ENCODE data around the gene THYN1. TPM values are rescaled to one million over a fixed set of nuclear protein-coding genes. Genes with fewer than 3 reads are reported as not detected.

The THYN1 gene
- total and polyA plus RNA-seq, 9 donors: 30.0 to 44.6 (median 33.3) TPM

DNA sequence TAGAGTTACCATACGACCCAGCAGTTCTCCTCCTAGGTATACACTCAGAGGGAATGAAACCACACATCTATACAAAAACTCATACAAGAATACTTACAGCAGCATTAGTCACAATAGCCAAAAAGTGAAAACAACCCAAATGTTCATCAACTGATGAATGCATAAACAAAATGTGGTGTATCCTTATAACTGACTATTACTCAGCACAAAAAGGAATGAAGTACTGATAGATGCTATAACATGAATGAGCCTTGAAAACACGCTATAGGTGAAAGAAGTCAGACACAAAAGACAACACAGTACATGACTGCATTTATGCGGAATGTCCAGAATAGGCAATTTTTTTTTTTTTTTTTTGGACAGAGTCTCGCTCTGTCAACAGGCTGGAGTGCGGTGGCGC, 52.5 kb downstream of the THYN1 start:
- no peak for DNase-seq
- no peaks in the 10 kb centered on the region for H3K4me1 ChIP-seq (ENCODE audit: control insufficient read depth, insufficient read depth, low read length)
- H3K4me3 ChIP-seq (ENCODE audit: low read length): no peak overlapping the region
- H3K27ac ChIP-seq (ENCODE audit: low read length): no peak overlapping the region
- WGBS (ENCODE audit: insufficient coverage): 100% methylated on average over 1 of the region's 6 CpGs
- H3K27me3 ChIP-seq (ENCODE audit: control insufficient read depth, insufficient read depth, low read length): no peaks in the 10 kb centered on the region
- no peaks in the 10 kb centered on the region for H3K9me3 ChIP-seq (replicated peaks; ENCODE audit: control insufficient read depth, low read depth, low read length)
- peaks cover 31% of the 10 kb centered on the region for H3K36me3 ChIP-seq (ENCODE audit: control insufficient read depth, insufficient read depth, low read length)

GRCh38 chr11:134199531-134199930, 53.6 kb downstream of the THYN1 start:
- Histone ChIP-seq H3K27ac (ENCODE audit: low read length) (no peak overlapping the region), H3K36me3 (ENCODE audit: control insufficient read depth, insufficient read depth, low read length) (peaks cover 28% of the 10 kb centered on the region)
- DNase-seq: no peak

More at GRCh38 chr11:134199531-134199930, 53.6 kb downstream of the THYN1 start:
- WGBS (ENCODE audit: insufficient coverage): no CpG with 5 or more reads among the region's 9 CpGs
- H3K27me3 ChIP-seq (ENCODE audit: control insufficient read depth, insufficient read depth, low read length): no peaks in the 10 kb centered on the region
- H3K4me1 ChIP-seq (ENCODE audit: control insufficient read depth, insufficient read depth, low read length): no peaks in the 10 kb centered on the region
- H3K4me3 ChIP-seq (ENCODE audit: low read length): no peak overlapping the region
- no peaks in the 10 kb centered on the region for H3K9me3 ChIP-seq (replicated peaks; ENCODE audit: control insufficient read depth, low read depth, low read length)

Other genes with a start within 250 kb of the THYN1 start
- 94.6 TPM for gene JAM3, start 184.3 kb downstream of the THYN1 start, total RNA-seq
- gene JAM3, start 184.3 kb downstream of the THYN1 start, polyA plus RNA-seq (ENCODE audit: insufficient read depth in 1 of 8, insufficient read length in 8 of 8, low replicate concordance in 1 of 8): 100 to 1,000 TPM; 103 to 175 (median 142) TPM
- 11.1 TPM for gene NCAPD3, start 29.4 kb downstream of the THYN1 start, total RNA-seq
- gene NCAPD3, start 29.4 kb downstream of the THYN1 start, polyA plus RNA-seq (ENCODE audit: insufficient read depth in 1 of 8, insufficient read length in 8 of 8, low replicate concordance in 1 of 8): 10 to 100 TPM; 11.9 to 19.9 (median 15.9) TPM
- gene VPS26B, start 28.7 kb downstream of the THYN1 start, total RNA-seq: 21.0 TPM
- 10 to 100 TPM; 26.9 to 35.4 (median 30.2) TPM for gene VPS26B, start 28.7 kb downstream of the THYN1 start, polyA plus RNA-seq (ENCODE audit: insufficient read depth in 1 of 8, insufficient read length in 8 of 8, low replicate concordance in 1 of 8)
- gene ACAD8, start 216 bp upstream of the THYN1 start, total RNA-seq: 16.9 TPM
- gene ACAD8, start 216 bp upstream of the THYN1 start, polyA plus RNA-seq (ENCODE audit: insufficient read depth in 1 of 8, insufficient read length in 8 of 8, low replicate concordance in 1 of 8): 10 to 100 TPM; 15.0 to 24.0 (median 19.3) TPM
- not detected for gene GLB1L3, start 23.0 kb upstream of the THYN1 start, total RNA-seq
- under 1 TPM in 6 of 8 donors, not detected in 2; 0.04 to 0.26 (median 0.11) TPM for gene GLB1L3, start 23.0 kb upstream of the THYN1 start, polyA plus RNA-seq (ENCODE audit: insufficient read depth in 1 of 8, insufficient read length in 8 of 8, low replicate concordance in 1 of 8)
- gene GLB1L2, start 78.6 kb upstream of the THYN1 start, total RNA-seq: 0.31 TPM
- 1 to 10 TPM in 1 of 8 donors, under 1 TPM in 7; 0.20 to 1.2 (median 0.48) TPM for gene GLB1L2, start 78.6 kb upstream of the THYN1 start, polyA plus RNA-seq (ENCODE audit: insufficient read depth in 1 of 8, insufficient read length in 8 of 8, low replicate concordance in 1 of 8)
- 0.09 TPM for gene B3GAT1, start 158.9 kb upstream of the THYN1 start, total RNA-seq
- gene B3GAT1, start 158.9 kb upstream of the THYN1 start, polyA plus RNA-seq (ENCODE audit: insufficient read depth in 1 of 8, insufficient read length in 8 of 8, low replicate concordance in 1 of 8): under 1 TPM; 0.26 to 0.86 (median 0.29) TPM

Measured in muscle of leg (tissue), 11 donors.